Mammary microvascular endothelial cell (primary cell): ENCODE results near the gene ITGB8. TPM values are rescaled to one million over a fixed set of nuclear protein-coding genes. Genes with fewer than 3 reads are reported as not detected.

Experiments
- total RNA-seq: library from RNA; depleted of rRNA; stranded (reverse); fragments of >200 nt; gene quantifications from 2 replicates; pipeline ENCODE4 v1.2.3, GENCODE V29; 2015

Gene ITGB8
- total RNA-seq = 0.34 and 0.67 TPM in 2 replicates

GRCh38 chr7:20330239-20330927 lies at the start of gene ITGB8:
TSS of gene ITGB8 (plus strand) at chr7:20330900. CDS start at chr7:20331807, 907 bp downstream.

Other genes with a start within 250 kb of the ITGB8 start
- gene MACC1, start 113.5 kb upstream of the ITGB8 start, total RNA-seq = not detected in 2 replicates